BLaER1 treated with 17β-estradiol and CSF1 and Interleukin-3, amounts not matched to agents 10 nM and 100 nM (cell line): ENCODE data around the gene KCNT1.

Experiments
- H3K27ac ChIP-seq, 11 experiments: shearing (Covaris generic); formaldehyde crosslinking; 2 replicates each; pipeline ENCODE4 v1.8.1; 2022
- H3K27me3 ChIP-seq, 11 experiments: shearing (Covaris generic); formaldehyde crosslinking; 2 replicates each; pipeline ENCODE4 v1.8.1; 2022
- H3K36me3 ChIP-seq, 11 experiments: shearing (Covaris generic); formaldehyde crosslinking; 2 replicates each; pipeline ENCODE4 v1.8.1; 2022
- H3K4me1 ChIP-seq, 10 experiments: shearing (Covaris generic); formaldehyde crosslinking; 2 replicates each; pipeline ENCODE4 v1.8.1; 2022
- H3K4me2 ChIP-seq, 11 experiments: shearing (Covaris generic); formaldehyde crosslinking; 2 replicates each; pipeline ENCODE4 v1.8.1; 2022
- H3K4me3 ChIP-seq, 10 experiments: shearing (Covaris generic); formaldehyde crosslinking; 2 replicates each; pipeline ENCODE4 v1.8.1; 2022
- H3K9ac ChIP-seq, 11 experiments: shearing (Covaris generic); formaldehyde crosslinking; 2 replicates each; pipeline ENCODE4 v1.8.1; 2022
- H3K9me3 ChIP-seq, 11 experiments: shearing (Covaris generic); formaldehyde crosslinking; replicated peaks in 1 of 11; 2 replicates each; pipeline ENCODE4 v1.8.1; 2022
- H4K20me1 ChIP-seq, 11 experiments: shearing (Covaris generic); formaldehyde crosslinking; 2 replicates each; pipeline ENCODE4 v1.8.1; 2022
- Cebpa-rat ChIP-seq, 11 experiments: shearing (Covaris generic); IDR thresholded peaks; 2 replicates each; pipeline ENCODE4 v1.8.1; 2022

The KCNT1 gene

GRCh38 chr9:135788576-135789300 lies 86.8 kb downstream of the KCNT1 start:
- Histone ChIP-seq H3K27me3 (no peaks in the 10 kb centered on the region), H3K4me2 (peak overlapping the region in 8 of 11 experiments; percentile 15 to 60 (median 48); a peak in 13 of 22 replicates), H3K36me3 (no peaks in the 10 kb centered on the region), H3K4me1 (peaks cover 0 to 20% (median 11%) of the 10 kb centered on the region in 10 experiments; a peak in 14 of 20 replicates), H3K9me3 (no peaks in the 10 kb centered on the region), H3K9ac (peak overlapping the region in 5 of 11 experiments; percentile 9 to 53 (median 35); a peak in 5 of 22 replicates), H3K4me3 (no peak overlapping the region), H3K27ac (no peak overlapping the region), H4K20me1 (peaks cover 0 to 40% (median 0%) of the 10 kb centered on the region in 11 experiments; a peak in 3 of 22 replicates)
- TF ChIP-seq Cebpa-rat (IDR thresholded peaks at IDR 0.05): no peak

GRCh38 chr9:135789838-135790291 lies 87.9 kb downstream of the KCNT1 start:
- H3K4me2 ChIP-seq: no peak overlapping the region
- no peaks in the 10 kb centered on the region for H3K27me3 ChIP-seq
- no peak overlapping the region for H3K4me3 ChIP-seq
- no peak for TF ChIP-seq Cebpa-rat (IDR thresholded peaks at IDR 0.05)
- no peak overlapping the region for H3K9ac ChIP-seq
- peaks cover 0 to 25% (median 12%) of the 10 kb centered on the region in 10 experiments; a peak in 14 of 20 replicates for H3K4me1 ChIP-seq
- H3K36me3 ChIP-seq: no peaks in the 10 kb centered on the region
- peaks cover 0 to 50% (median 0%) of the 10 kb centered on the region in 11 experiments; a peak in 4 of 22 replicates for H4K20me1 ChIP-seq
- no peaks in the 10 kb centered on the region for H3K9me3 ChIP-seq
- no peak overlapping the region for H3K27ac ChIP-seq

GRCh38 chr9:135790356-135790755 lies 88.4 kb downstream of the KCNT1 start:
- no peak overlapping the region for H3K27ac ChIP-seq
- no peak for TF ChIP-seq Cebpa-rat (IDR thresholded peaks at IDR 0.05)
- H3K27me3 ChIP-seq: no peaks in the 10 kb centered on the region
- no peaks in the 10 kb centered on the region for H3K9me3 ChIP-seq
- no peaks in the 10 kb centered on the region for H3K36me3 ChIP-seq
- peaks cover 0 to 50% (median 0%) of the 10 kb centered on the region in 11 experiments; a peak in 4 of 22 replicates for H4K20me1 ChIP-seq
- no peak overlapping the region for H3K4me3 ChIP-seq
- no peak overlapping the region for H3K4me2 ChIP-seq
- H3K9ac ChIP-seq: no peak overlapping the region
- H3K4me1 ChIP-seq: peaks cover 0 to 25% (median 12%) of the 10 kb centered on the region in 10 experiments; a peak in 14 of 20 replicates

GRCh38 chr9:135790850-135791249 lies 88.9 kb downstream of the KCNT1 start:
- no peak overlapping the region for H3K4me3 ChIP-seq
- H3K9ac ChIP-seq: no peak overlapping the region
- H4K20me1 ChIP-seq: peaks cover 0 to 50% (median 0%) of the 10 kb centered on the region in 11 experiments; a peak in 5 of 22 replicates
- no peaks in the 10 kb centered on the region for H3K36me3 ChIP-seq
- TF ChIP-seq Cebpa-rat (IDR thresholded peaks at IDR 0.05): no peak
- H3K9me3 ChIP-seq: no peaks in the 10 kb centered on the region
- H3K27ac ChIP-seq: no peak overlapping the region
- no peaks in the 10 kb centered on the region for H3K27me3 ChIP-seq
- H3K4me2 ChIP-seq: no peak overlapping the region
- H3K4me1 ChIP-seq: peaks cover 0 to 25% (median 12%) of the 10 kb centered on the region in 10 experiments; a peak in 14 of 20 replicates

GRCh38 chr9:135791431-135792267 lies 89.7 kb downstream of the KCNT1 start:
- H3K9me3 ChIP-seq: no peaks in the 10 kb centered on the region
- H3K4me1 ChIP-seq: peaks cover 0 to 25% (median 12%) of the 10 kb centered on the region in 10 experiments; a peak in 14 of 20 replicates
- H3K4me3 ChIP-seq: no peak overlapping the region
- H3K9ac ChIP-seq: no peak overlapping the region
- H4K20me1 ChIP-seq: peaks cover 0 to 48% (median 0%) of the 10 kb centered on the region in 11 experiments; a peak in 5 of 22 replicates
- no peak overlapping the region for H3K27ac ChIP-seq
- no peak for TF ChIP-seq Cebpa-rat (IDR thresholded peaks at IDR 0.05)
- peak overlapping the region in 4 of 11 experiments; percentile 12 to 21 (median 14); a peak in 2 of 22 replicates for H3K4me2 ChIP-seq
- no peaks in the 10 kb centered on the region for H3K36me3 ChIP-seq
- no peaks in the 10 kb centered on the region for H3K27me3 ChIP-seq

- H3K9ac ChIP-seq: no peak overlapping the region
- H3K4me1 ChIP-seq: peaks cover 0 to 25% (median 12%) of the 10 kb centered on the region in 10 experiments; a peak in 14 of 20 replicates
- H4K20me1 ChIP-seq: peaks cover 0 to 44% (median 0%) of the 10 kb centered on the region in 11 experiments; a peak in 5 of 22 replicates
- no peak overlapping the region for H3K4me3 ChIP-seq
- no peaks in the 10 kb centered on the region for H3K9me3 ChIP-seq
- H3K4me2 ChIP-seq: peak overlapping the region in 4 of 11 experiments; percentile 12 to 21 (median 14); a peak in 2 of 22 replicates
- no peak overlapping the region for H3K27ac ChIP-seq
- no peak for TF ChIP-seq Cebpa-rat (IDR thresholded peaks at IDR 0.05)
- H3K27me3 ChIP-seq: no peaks in the 10 kb centered on the region
- H3K36me3 ChIP-seq: no peaks in the 10 kb centered on the region
Observed at GRCh38 chr9:135792268-135793128, 90.5 kb downstream of the KCNT1 start.

GRCh38 chr9:135793221-135794056 lies 91.5 kb downstream of the KCNT1 start:
- Histone ChIP-seq H3K9me3 (no peaks in the 10 kb centered on the region), H3K4me1 (peaks cover 0 to 31% (median 11%) of the 10 kb centered on the region in 10 experiments; a peak in 14 of 20 replicates), H3K9ac (no peak overlapping the region), H3K27ac (no peak overlapping the region), H3K4me3 (no peak overlapping the region), H4K20me1 (peaks cover 0 to 35% (median 0%) of the 10 kb centered on the region in 11 experiments; a peak in 5 of 22 replicates), H3K27me3 (no peaks in the 10 kb centered on the region), H3K36me3 (no peaks in the 10 kb centered on the region), H3K4me2 (no peak overlapping the region)
- TF ChIP-seq Cebpa-rat (IDR thresholded peaks at IDR 0.05): no peak

GRCh38 chr9:135794057-135794335 lies 92.0 kb downstream of the KCNT1 start:
- Histone ChIP-seq H3K4me2 (no peak overlapping the region), H3K4me3 (no peak overlapping the region), H3K27ac (no peak overlapping the region), H3K9me3 (no peaks in the 10 kb centered on the region), H3K36me3 (no peaks in the 10 kb centered on the region), H3K9ac (no peak overlapping the region; a peak in 1 of 22 replicates), H4K20me1 (peaks cover 0 to 29% (median 0%) of the 10 kb centered on the region in 11 experiments; a peak in 5 of 22 replicates), H3K27me3 (no peaks in the 10 kb centered on the region), H3K4me1 (peaks cover 0 to 25% (median 5%) of the 10 kb centered on the region in 10 experiments; a peak in 13 of 20 replicates)
- TF ChIP-seq Cebpa-rat (IDR thresholded peaks at IDR 0.05): no peak
